ENCODE measurements around the gene KCNC2. TPM values are rescaled to one million over a fixed set of nuclear protein-coding genes. Genes with fewer than 3 reads are reported as not detected.
A peak's percentile ranks its signal among the peaks of the same experiment; 100 is the strongest.

The KCNC2 gene
- total RNA-seq, 6 experiments from 2014 or later, result not detected

GRCh38 chr12:75184516-75184915, 25.1 kb downstream of the KCNC2 start:
- Mint-ChIP-seq H3K4me3 (no peak overlapping the region), H3K36me3 (ENCODE audit: low read depth) (no peaks in the 10 kb centered on the region), H3K9me3 (no peaks in the 10 kb centered on the region), H3K27ac (no peak overlapping the region), H3K27me3 (ENCODE audit: insufficient read depth) (peaks cover 7% of the 10 kb centered on the region), H3K4me1 (ENCODE audit: low read depth) (no peaks in the 10 kb centered on the region)
- no peak for DNase-seq
- no peak for TF ChIP-seq CTCF (IDR thresholded peaks at IDR 0.05)

- TF ChIP-seq CTCF (IDR thresholded peaks at IDR 0.05), result no peak
- no peak for DNase-seq
- H3K9me3 Mint-ChIP-seq, result no peaks in the 10 kb centered on the region
- H3K27ac Mint-ChIP-seq, result no peak overlapping the region
- H3K4me1 Mint-ChIP-seq (ENCODE audit: low read depth), result no peaks in the 10 kb centered on the region
- H3K36me3 Mint-ChIP-seq (ENCODE audit: low read depth), result no peaks in the 10 kb centered on the region
- H3K4me3 Mint-ChIP-seq, result no peak overlapping the region
- H3K27me3 Mint-ChIP-seq (ENCODE audit: insufficient read depth), result peaks cover 7% of the 10 kb centered on the region
These were observed 25.7 kb downstream of the KCNC2 start for GRCh38 chr12:75183967-75184366.

- Mint-ChIP-seq H3K27me3 (ENCODE audit: insufficient read depth) (no peaks in the 10 kb centered on the region; the same call in 1 of the 2 replicates), H3K4me3 (no peak overlapping the region), H3K27ac (peak overlapping the region; percentile 77), H3K4me1 (ENCODE audit: low read depth) (peaks cover 15% of the 10 kb centered on the region), H3K36me3 (ENCODE audit: low read depth) (0 out of 2 replicates have a peak, but pooled peaks cover 5% of the 10 kb centered on the region), H3K9me3 (no peaks in the 10 kb centered on the region)
- no peak for TF ChIP-seq CTCF (IDR thresholded peaks at IDR 0.05)
- DNase-seq, result peak; percentile 85
These were observed 31.6 kb downstream of the KCNC2 start for GRCh38 chr12:75177997-75178396.

DNA sequence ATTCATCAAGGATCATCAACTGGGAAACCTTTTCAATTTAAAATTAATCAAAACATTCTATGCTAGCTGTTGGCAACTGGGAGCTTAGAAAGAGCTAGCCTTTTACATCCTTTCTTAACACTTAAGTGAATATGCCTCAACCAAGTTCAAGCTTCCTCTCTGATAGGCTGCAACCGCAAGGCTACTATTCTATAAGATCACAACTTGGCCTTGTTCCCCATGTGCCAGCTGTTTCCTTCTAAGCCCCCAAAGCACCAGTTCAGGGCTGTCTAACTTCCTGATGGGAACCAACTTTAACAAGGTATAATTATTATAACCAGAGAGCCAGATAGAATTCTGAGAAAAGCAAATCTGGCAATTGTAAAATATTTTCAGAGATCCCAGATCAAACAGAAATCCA, 37.0 kb downstream of the KCNC2 start:
- TF ChIP-seq CTCF (IDR thresholded peaks at IDR 0.05), result no peak
- Mint-ChIP-seq H3K9me3 (no peaks in the 10 kb centered on the region), H3K27me3 (ENCODE audit: insufficient read depth) (no peaks in the 10 kb centered on the region; the same call in none of the 2 replicates), H3K27ac (no peak overlapping the region), H3K36me3 (ENCODE audit: low read depth) (0 out of 2 replicates have a peak, but pooled peaks cover 5% of the 10 kb centered on the region), H3K4me3 (no peak overlapping the region), H3K4me1 (ENCODE audit: low read depth) (peaks cover 17% of the 10 kb centered on the region)
- no peak for DNase-seq

DNA sequence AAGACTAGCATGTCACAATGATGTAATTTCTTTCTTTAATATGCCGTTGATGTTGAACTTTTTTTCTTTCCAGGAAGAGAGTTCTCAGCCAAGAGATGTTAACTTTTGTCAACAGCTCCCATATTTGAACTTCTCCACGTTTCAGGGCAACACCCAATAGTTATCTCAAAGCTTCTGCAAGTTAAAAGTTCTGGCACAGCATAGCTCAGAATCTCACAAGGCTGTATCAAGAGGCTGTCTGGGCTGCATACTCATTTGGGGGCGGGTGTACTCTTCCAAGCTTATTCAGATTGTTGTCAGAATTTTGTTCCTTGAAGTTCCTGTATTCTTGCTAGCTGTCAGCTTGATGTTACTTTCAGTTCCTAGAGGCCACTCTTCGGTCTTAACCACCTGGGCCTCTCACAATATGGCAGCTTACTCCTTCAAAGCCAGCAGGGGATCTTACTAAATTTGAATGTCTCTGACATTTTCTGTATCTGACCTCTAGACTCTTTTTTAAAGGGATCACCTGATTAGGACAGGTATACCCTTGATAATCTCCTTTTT, 38.9 kb downstream of the KCNC2 start:
- Mint-ChIP-seq H3K4me3 (peak overlapping the region; percentile 10; the same call in 1 of the 2 replicates), H3K27ac (no peak overlapping the region), H3K4me1 (ENCODE audit: low read depth) (peaks cover 14% of the 10 kb centered on the region; the same call in 1 of the 2 replicates), H3K36me3 (ENCODE audit: low read depth) (no peaks in the 10 kb centered on the region), H3K9me3 (no peaks in the 10 kb centered on the region), H3K27me3 (ENCODE audit: insufficient read depth) (no peaks in the 10 kb centered on the region; the same call in none of the 2 replicates)
- DNase-seq, result no peak
- TF ChIP-seq CTCF (IDR thresholded peaks at IDR 0.05), result no peak
